H1 (cell line): ENCODE measurements around the gene CHST10. TPM values are rescaled to one million over a fixed set of nuclear protein-coding genes. Genes with fewer than 3 reads are reported as not detected.

Experiments used
- CTCF ChIA-PET: fragments of 300-600 bp; sonication (Branson Sonifier 250); formaldehyde crosslinking; loops from one replicate; lab custom pipeline; 2021; ENCODE audit not compliant: partially characterized antibody; lab: Charles Lee
- POLR2A ChIA-PET: fragments of 300-600 bp; sonication (Branson Sonifier 250); formaldehyde crosslinking; loops from one replicate; lab custom pipeline; 2021; ENCODE audit warnings: inconsistent platforms; ENCODE audit not compliant: partially characterized antibody; lab: Charles Lee
- DNase-seq, 2 experiments: peaks; one replicate each; pipeline versions ENCODE4 v3.0.0 to v3.0.0-alpha.2; 2010 to 2022; ENCODE audit warnings: low spot score in 2 of 2, low read depth in 1 of 2, mixed read lengths in 1 of 2
- FAIRE-seq: peaks from 2 replicates; lab custom pipeline; 2011; peaks lifted over from hg19 to GRCh38; lab: Jason Lieb, UNC
- H2AFZ ChIP-seq: 2 replicates; pipeline ENCODE4 v1.8.1; 2012; ENCODE audit warnings: low read length, inconsistent platforms
- H2AK5ac ChIP-seq: 2 replicates; pipeline ENCODE4 v1.6.1; 2013; ENCODE audit warnings: low read depth, low read length
- H2BK120ac ChIP-seq: replicated peaks from 2 replicates; pipeline ENCODE3; 2013; ENCODE audit warnings: low read depth, low read length, inconsistent platforms
- H2BK12ac ChIP-seq: 2 replicates; pipeline ENCODE4 v1.6.1; 2013; ENCODE audit warnings: low read depth, low read length
- H2BK15ac ChIP-seq: 2 replicates; pipeline ENCODE4 v1.6.1; 2013; ENCODE audit warnings: low read length
- H2BK20ac ChIP-seq: 2 replicates; pipeline ENCODE4 v1.6.1; 2013; ENCODE audit warnings: low read length
- H2BK5ac ChIP-seq: 2 replicates; pipeline ENCODE4 v1.6.1; 2013; ENCODE audit warnings: low read depth, low read length
- H3K14ac ChIP-seq: 2 replicates; pipeline ENCODE4 v1.6.1; 2013; ENCODE audit warnings: inconsistent platforms; ENCODE audit not compliant: insufficient read length
- H3K18ac ChIP-seq: 2 replicates; pipeline ENCODE4 v1.6.1; 2013; ENCODE audit warnings: low read length; ENCODE audit errors: extremely low read depth
- H3K23ac ChIP-seq: 2 replicates; pipeline ENCODE4 v1.6.1; 2013; ENCODE audit warnings: inconsistent platforms; ENCODE audit not compliant: insufficient read length
- H3K23me2 ChIP-seq: 2 replicates; pipeline ENCODE4 v1.6.1; 2013; ENCODE audit warnings: low read depth, low read length
- H3K27ac ChIP-seq: 2 replicates; pipeline ENCODE4 v1.6.1; 2011; ENCODE audit warnings: low read depth, low read length, inconsistent platforms
- H3K27me3 ChIP-seq, 4 experiments: replicated peaks in 1 of 4; 1 replicate in 1 of 4; 2 replicates in 3 of 4; pipeline versions ENCODE4 v1.6.1 to v1.8.1; 2011 to 2013; ENCODE audit warnings: low read length in 3 of 4, mild to moderate bottlenecking in 3 of 4, inconsistent platforms in 2 of 4, mixed read lengths in 2 of 4, moderate library complexity in 1 of 4; ENCODE audit not compliant: control insufficient read depth in 3 of 4, insufficient read depth in 3 of 4; ENCODE audit errors: extremely low read depth in 1 of 4
- H3K36me3 ChIP-seq, 4 experiments: 2 replicates each; pipeline versions ENCODE4 v1.6.1 to v1.8.1; 2011 to 2013; ENCODE audit warnings: mild to moderate bottlenecking in 4 of 4, low read length in 3 of 4, moderate library complexity in 2 of 4, control low read depth in 1 of 4, inconsistent platforms in 1 of 4; ENCODE audit not compliant: insufficient read depth in 4 of 4, control insufficient read depth in 2 of 4
- H3K4ac ChIP-seq: replicated peaks from 2 replicates; pipeline ENCODE3; 2013; ENCODE audit warnings: low read length, low read depth, mixed read lengths, inconsistent platforms; ENCODE audit not compliant: insufficient read length
- H3K4me1 ChIP-seq, 4 experiments: replicated peaks in 1 of 4; 1 replicate in 1 of 4; 2 replicates in 3 of 4; pipeline versions ENCODE4 v1.6.1 to v1.8.1; 2011 to 2013; ENCODE audit warnings: low read length in 3 of 4, inconsistent platforms in 2 of 4, mixed read lengths in 1 of 4; ENCODE audit not compliant: insufficient read depth in 4 of 4, control insufficient read depth in 3 of 4
- H3K4me2 ChIP-seq, 2 experiments: 2 replicates each; pipeline versions ENCODE4 v1.6.1 to v1.8.1; 2011 to 2013; ENCODE audit warnings: low read depth in 2 of 2, low read length in 2 of 2, control low read depth in 1 of 2, inconsistent platforms in 1 of 2, mild to moderate bottlenecking in 1 of 2; ENCODE audit not compliant: insufficient read depth in 1 of 2
- H3K4me3 ChIP-seq, 4 experiments: fragments of 200-600, 300-600 bp in 1 of 4; sonication (generic), shearing (Covaris generic), sonication (Bioruptor Twin) in 1 of 4; 2 replicates each; pipeline versions ENCODE4 v1.5.1 to v1.8.1; 2011 to 2016; ENCODE audit warnings: low read length in 4 of 4, low read depth in 3 of 4, control low read depth in 2 of 4, inconsistent platforms in 2 of 4, mild to moderate bottlenecking in 2 of 4, mixed read lengths in 1 of 4, moderate library complexity in 1 of 4; ENCODE audit not compliant: insufficient read depth in 2 of 4; ENCODE audit errors: extremely low read depth in 1 of 4
- H3K56ac ChIP-seq: replicated peaks from 2 replicates; pipeline ENCODE3; 2013; ENCODE audit warnings: low read depth, mild to moderate bottlenecking, mixed read lengths, low read length, inconsistent platforms; ENCODE audit not compliant: insufficient read length
- H3K79me1 ChIP-seq: 2 replicates; pipeline ENCODE4 v1.6.1; 2013; ENCODE audit warnings: low read depth, low read length, control low read depth
- H3K79me2 ChIP-seq, 2 experiments: 2 replicates each; pipeline versions ENCODE4 v1.6.1 to v1.8.1; 2012 to 2013; ENCODE audit warnings: low read length in 2 of 2, mild to moderate bottlenecking in 2 of 2, inconsistent platforms in 1 of 2; ENCODE audit not compliant: insufficient read depth in 2 of 2, control insufficient read depth in 1 of 2
- H3K9ac ChIP-seq, 4 experiments: replicated peaks in 1 of 4; 1 replicate in 1 of 4; 2 replicates in 3 of 4; pipeline versions ENCODE4 v1.6.1 to v1.8.1; 2011 to 2013; ENCODE audit warnings: low read depth in 3 of 4, low read length in 3 of 4, control low read depth in 2 of 4, mild to moderate bottlenecking in 2 of 4, moderate library complexity in 2 of 4, inconsistent platforms in 1 of 4; ENCODE audit errors: extremely low read depth in 1 of 4
- H3K9me3 ChIP-seq, 2 experiments: 2 replicates each; pipeline versions ENCODE4 v1.6.1 to v1.8.1; 2012 to 2013; ENCODE audit warnings: mild to moderate bottlenecking in 2 of 2, moderate library complexity in 2 of 2, control low read depth in 1 of 2, inconsistent platforms in 1 of 2, low read depth in 1 of 2, low read length in 1 of 2, mixed read lengths in 1 of 2; ENCODE audit not compliant: insufficient read depth in 2 of 2
- H4K20me1 ChIP-seq, 2 experiments: replicated peaks in 1 of 2; 2 replicates each; pipeline versions ENCODE3 to v1.8.1; 2011 to 2013; ENCODE audit warnings: inconsistent platforms in 2 of 2, low read length in 2 of 2, mild to moderate bottlenecking in 1 of 2; ENCODE audit not compliant: insufficient read depth in 2 of 2, control insufficient read depth in 1 of 2
- H4K5ac ChIP-seq: 2 replicates; pipeline ENCODE4 v1.6.1; 2013; ENCODE audit warnings: low read length, low read depth, mixed read lengths, inconsistent platforms; ENCODE audit not compliant: insufficient read length
- H4K8ac ChIP-seq: 2 replicates; pipeline ENCODE4 v1.8.0; 2013; ENCODE audit warnings: mild to moderate bottlenecking, moderate library complexity, low read length, inconsistent platforms; ENCODE audit not compliant: insufficient read depth; ENCODE audit errors: extremely low read depth
- H4K91ac ChIP-seq: replicated peaks from 2 replicates; pipeline ENCODE3; 2013; ENCODE audit warnings: low read length, mixed read lengths, inconsistent platforms; ENCODE audit not compliant: insufficient read length
- CTBP2 ChIP-seq: IDR thresholded peaks from 2 replicates; pipeline ENCODE4 v1.7.0; 2011; ENCODE audit warnings: borderline replicate concordance, mild to moderate bottlenecking, moderate library complexity, mixed read lengths, low read length; ENCODE audit not compliant: insufficient read depth, insufficient read length
- EP300 ChIP-seq, 2 experiments: IDR thresholded peaks; 1 replicate in 1 of 2; 2 replicates in 1 of 2; pipeline ENCODE4 v1.6.1; 2011 to 2012; ENCODE audit warnings: low read depth in 2 of 2, low read length in 2 of 2, mild to moderate bottlenecking in 2 of 2, borderline replicate concordance in 1 of 2, inconsistent platforms in 1 of 2, moderate library complexity in 1 of 2
- WGBS, 2 experiments: shearing (Covaris generic) in 1 of 2; methylation state at CpG; one replicate each; pipeline versions ENCODE4 v1.1.6 to v1.1.7; 2013 to 2015; ENCODE audit warnings: low lambda C conversion rate in 2 of 2, mixed read lengths in 2 of 2, inconsistent platforms in 1 of 2, low coverage in 1 of 2, missing lambda C conversion rate in 1 of 2; ENCODE audit not compliant: insufficient replicate concordance in 2 of 2, insufficient coverage in 1 of 2, insufficient read length in 1 of 2; ENCODE audit errors: extremely low coverage in 1 of 2, missing lambda C conversion rate in 1 of 2; 5-methylcytosine and 5-hydroxymethylcytosine counted together
- polyA plus RNA-seq, 7 experiments: library from polyadenylated mRNA; depleted of rRNA in 3 of 7; stranded (reverse) in 5 of 7; unstranded in 2 of 7; fragments of >200 nt in 5 of 7; fragments of 200-250 nt in 2 of 7; gene quantifications; 1 replicate in 5 of 7; 2 replicates in 1 of 7; 4 replicates in 1 of 7; pipeline versions ENCODE4 v1.2.1 to v1.2.3, GENCODE V29; 2011 to 2013; ENCODE audit warnings: missing spikeins in 2 of 7, mixed read lengths in 2 of 7
- total RNA-seq: library from RNA; stranded (reverse); fragmentation: NEBNext Ultra II Directional; extraction: Animal tissue kit (Norgen Biotek cat#: 25700); gene quantifications from 2 replicates; pipeline ENCODE4 v1.2.1, GENCODE V29; 2021

CHST10 gene
- total and polyA plus RNA-seq, 2 of the 8 experiments (the other 6 are each of a cell fraction or from before 2014, with no cell fraction given): 27.3 to 29.1 TPM

- H3K56ac ChIP-seq: no peak overlapping the region
- H3K27me3 ChIP-seq: no peaks in the 10 kb centered on the region
- H2BK5ac ChIP-seq: no peak overlapping the region
- H2BK15ac ChIP-seq: no peak overlapping the region
- no peak overlapping the region for H4K5ac ChIP-seq
- H3K4ac ChIP-seq: no peak overlapping the region
- no peaks in the 10 kb centered on the region for H3K79me1 ChIP-seq
- no peaks in the 10 kb centered on the region for H3K79me2 ChIP-seq
- H4K8ac ChIP-seq: no peak overlapping the region
- no peaks in the 10 kb centered on the region; a peak in 1 of 8 replicates for H3K36me3 ChIP-seq
- H2BK12ac ChIP-seq: no peak overlapping the region
- no peak overlapping the region for H3K4me2 ChIP-seq
- H3K23ac ChIP-seq: no peak overlapping the region
- WGBS, 2 experiments: 91% methylated on average over 4 of the region's 4 CpGs; no CpG with 5 or more reads in 1 of the 2 experiments
- H2AFZ ChIP-seq: no peak overlapping the region
- no peaks in the 10 kb centered on the region for H3K23me2 ChIP-seq
- FAIRE-seq (no peak), DNase-seq (no peak)
- H4K91ac ChIP-seq: no peak overlapping the region
- ChIA-PET POLR2A (no interaction called here), CTCF (interaction anchor here (3.2 kb wide), 1 partner anchor 82 kb away, joined by 11 read pairs; no protein-coding TSS in a partner anchor)
- no peak overlapping the region for H2BK120ac ChIP-seq
- H2AK5ac ChIP-seq: no peak overlapping the region
- no peak overlapping the region for H3K27ac ChIP-seq
- H3K18ac ChIP-seq: no peak overlapping the region
- H3K9me3 ChIP-seq: peaks cover 0 to 10% of the 10 kb centered on the region in 2 experiments; a peak in 2 of 4 replicates
- no peak overlapping the region for H2BK20ac ChIP-seq
- no peak overlapping the region for H3K14ac ChIP-seq
- no peaks in the 10 kb centered on the region for H4K20me1 ChIP-seq
- no peak overlapping the region for H3K9ac ChIP-seq
- H3K4me1 ChIP-seq: no peaks in the 10 kb centered on the region
- H3K4me3 ChIP-seq: no peak overlapping the region
- TF ChIP-seq EP300 (IDR thresholded peaks at IDR 0.05; ENCODE audit: borderline replicate concordance in 1 of 2, low read depth in 2 of 2, low read length in 2 of 2): no peak
- no peak for TF ChIP-seq CTBP2
These were observed 73.0 kb downstream of the CHST10 start for GRCh38 chr2:100344433-100344832.
